Adrenal gland (tissue), 5 donors: Measurements from ENCODE around the gene STRADA.

Source experiments
- CTCF ChIP-seq, 6 experiments: fragments of 450-650 bp in 4 of 6; fragments of 200-600 bp in 2 of 6; sonication (generic) in 1 of 6; IDR thresholded peaks; 1 replicate in 5 of 6; 2 replicates in 1 of 6; pipeline versions ENCODE4 v1.5.1 to v1.8.0; 2016 to 2021; ENCODE audit warnings: antibody characterized with exemption in 6 of 6, mild to moderate bottlenecking in 2 of 6, moderate library complexity in 1 of 6
- POLR2A ChIP-seq, 2 donors: fragments of 450-650 bp; IDR thresholded peaks; one replicate each; pipeline ENCODE4 v1.6.1; 2017; ENCODE audit warnings: antibody characterized with exemption in 2 of 2, mild to moderate bottlenecking in 2 of 2, moderate library complexity in 1 of 2
- donor health status: DM: no; HTN: no; CAD: no.

DNA sequence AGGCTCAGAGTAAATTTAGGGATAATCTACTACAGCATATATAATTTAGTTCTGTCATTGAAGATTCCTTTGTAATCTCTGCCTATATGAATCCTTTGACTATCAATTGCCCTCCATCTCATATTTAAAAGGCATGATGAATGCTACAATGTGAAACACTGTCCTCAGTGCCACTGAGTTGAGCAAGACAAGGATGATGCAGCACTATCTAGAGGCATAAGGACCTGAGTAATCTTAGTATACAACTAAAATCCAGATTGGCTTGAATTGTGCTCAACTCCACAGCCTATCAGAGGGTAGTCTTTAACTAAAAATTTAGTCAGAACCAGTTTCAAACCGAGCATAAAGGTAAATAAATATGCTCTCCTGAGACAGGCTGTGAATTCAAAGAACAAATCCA lies 11.6 kb upstream of the STRADA start:
- TF ChIP-seq CTCF (IDR thresholded peaks at IDR 0.05) (no peak), POLR2A (IDR thresholded peaks at IDR 0.05) (no peak)
